ENCODE measurements around the gene THSD7A. TPM values are rescaled to one million over a fixed set of nuclear protein-coding genes. Genes with fewer than 3 reads are reported as not detected.
A peak's percentile ranks its signal among the peaks of the same experiment; 100 is the strongest.

The THSD7A gene
- total RNA-seq, 1 experiment from 2014 or later, result 0.68 TPM

DNA sequence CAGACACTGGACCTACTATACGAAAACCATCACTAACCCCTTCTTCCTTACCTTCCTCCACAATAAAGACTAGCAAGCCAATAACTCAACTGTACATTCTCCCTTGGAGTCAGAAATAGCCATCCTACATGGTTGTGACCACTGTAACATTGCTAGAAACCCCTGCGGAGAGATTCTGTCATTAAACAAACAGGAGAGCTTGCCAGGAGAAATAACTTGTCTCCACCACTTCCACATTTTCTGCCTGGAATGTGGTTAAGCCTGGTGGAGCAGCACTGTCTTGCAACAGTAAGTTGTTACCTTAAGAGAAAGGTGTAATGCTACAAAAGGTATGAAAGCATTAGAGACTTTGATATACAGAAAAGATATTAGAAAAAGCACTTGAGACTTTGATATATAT is 45.8 kb downstream of the THSD7A start:
- no peak overlapping the region for H3K4me3 Mint-ChIP-seq
- ChIA-PET POLR2A (no interaction called here), CTCF (no interaction called here)
- H3K27ac Mint-ChIP-seq, result no peak overlapping the region
- H3K4me1 Mint-ChIP-seq, result peaks cover 7% of the 10 kb centered on the region
- no peaks in the 10 kb centered on the region for H3K36me3 Mint-ChIP-seq
- peak; percentile 90 for ATAC-seq
- DNase-seq (ENCODE audit: low spot score), result no peak
- no peaks in the 10 kb centered on the region for H3K27me3 Mint-ChIP-seq (ENCODE audit: low read depth)
- no peak for TF ChIP-seq CREB1 (CRISPR knock-in tag; IDR thresholded peaks at IDR 0.05)
- TF ChIP-seq, protein P1, sequence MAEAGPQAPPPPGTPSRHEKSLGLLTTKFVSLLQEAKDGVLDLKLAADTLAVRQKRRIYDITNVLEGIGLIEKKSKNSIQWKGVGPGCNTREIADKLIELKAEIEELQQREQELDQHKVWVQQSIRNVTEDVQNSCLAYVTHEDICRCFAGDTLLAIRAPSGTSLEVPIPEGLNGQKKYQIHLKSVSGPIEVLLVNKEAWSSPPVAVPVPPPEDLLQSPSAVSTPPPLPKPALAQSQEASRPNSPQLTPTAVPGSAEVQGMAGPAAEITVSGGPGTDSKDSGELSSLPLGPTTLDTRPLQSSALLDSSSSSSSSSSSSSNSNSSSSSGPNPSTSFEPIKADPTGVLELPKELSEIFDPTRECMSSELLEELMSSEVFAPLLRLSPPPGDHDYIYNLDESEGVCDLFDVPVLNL (CRISPR knock-in tag; IDR thresholded peaks at IDR 0.05; ENCODE audit: borderline replicate concordance, low read depth), result no peak
- no peak for TF ChIP-seq EMX1 (CRISPR knock-in tag; IDR thresholded peaks at IDR 0.05)
- TF ChIP-seq ZNF671 (CRISPR knock-in tag; IDR thresholded peaks at IDR 0.05), result no peak
- no peaks in the 10 kb centered on the region for H3K9me3 Mint-ChIP-seq

- H3K36me3 Mint-ChIP-seq, result no peaks in the 10 kb centered on the region
- ChIA-PET CTCF (no interaction called here), POLR2A (no interaction called here)
- H3K27me3 Mint-ChIP-seq (ENCODE audit: low read depth), result no peaks in the 10 kb centered on the region
- DNase-seq (ENCODE audit: low spot score) (no peak), ATAC-seq (no peak)
- H3K4me3 Mint-ChIP-seq, result no peak overlapping the region
- no peaks in the 10 kb centered on the region for H3K9me3 Mint-ChIP-seq
- H3K4me1 Mint-ChIP-seq, result peaks cover 7% of the 10 kb centered on the region
- TF ChIP-seq JAZF1 (CRISPR knock-in tag; IDR thresholded peaks at IDR 0.05), result no peak
- no peak for TF ChIP-seq SMAD4 (CRISPR knock-in tag; IDR thresholded peaks at IDR 0.05)
- TF ChIP-seq ATF6 (CRISPR knock-in tag; IDR thresholded peaks at IDR 0.05), result no peak
- no peak for TF ChIP-seq ATF1 (CRISPR knock-in tag; IDR thresholded peaks at IDR 0.05)
- TF ChIP-seq ZBTB21 (CRISPR knock-in tag; IDR thresholded peaks at IDR 0.05; ENCODE audit: borderline replicate concordance), result no peak
- no peak for TF ChIP-seq AR (CRISPR knock-in tag; IDR thresholded peaks at IDR 0.05)
- TF ChIP-seq, protein P2, sequence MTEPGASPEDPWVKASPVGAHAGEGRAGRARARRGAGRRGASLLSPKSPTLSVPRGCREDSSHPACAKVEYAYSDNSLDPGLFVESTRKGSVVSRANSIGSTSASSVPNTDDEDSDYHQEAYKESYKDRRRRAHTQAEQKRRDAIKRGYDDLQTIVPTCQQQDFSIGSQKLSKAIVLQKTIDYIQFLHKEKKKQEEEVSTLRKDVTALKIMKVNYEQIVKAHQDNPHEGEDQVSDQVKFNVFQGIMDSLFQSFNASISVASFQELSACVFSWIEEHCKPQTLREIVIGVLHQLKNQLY (CRISPR knock-in tag; IDR thresholded peaks at IDR 0.05), result no peak
- no peak for TF ChIP-seq ZNF263 (CRISPR knock-in tag; IDR thresholded peaks at IDR 0.05; ENCODE audit: low read depth)
- no peak for TF ChIP-seq ZNF232 (CRISPR knock-in tag; IDR thresholded peaks at IDR 0.05)
- TF ChIP-seq CBFB (CRISPR knock-in tag; IDR thresholded peaks at IDR 0.05; ENCODE audit: low read depth), result no peak
- TF ChIP-seq TP53 (CRISPR knock-in tag; IDR thresholded peaks at IDR 0.05), result no peak
- no peak for TF ChIP-seq MXD4 (CRISPR knock-in tag; IDR thresholded peaks at IDR 0.05; ENCODE audit: borderline replicate concordance)
- TF ChIP-seq ETV6 (CRISPR knock-in tag; IDR thresholded peaks at IDR 0.05), result no peak
- TF ChIP-seq SMAD3 (CRISPR knock-in tag; IDR thresholded peaks at IDR 0.05; ENCODE audit: borderline replicate concordance), result no peak
- TF ChIP-seq USF2 (CRISPR knock-in tag; IDR thresholded peaks at IDR 0.05), result no peak
- TF ChIP-seq ZMAT4 (CRISPR knock-in tag; IDR thresholded peaks at IDR 0.05), result no peak
- no peak for TF ChIP-seq IRF1 (CRISPR knock-in tag; IDR thresholded peaks at IDR 0.05)
- no peak overlapping the region for H3K27ac Mint-ChIP-seq
Measured at GRCh38 chr7:11784769-11785536, 47.0 kb downstream of the THSD7A start.
